IPS-18a (cell line): ENCODE measurements around the gene ARL11.

Source experiments
- H3K27ac ChIP-seq: one replicate; pipeline ENCODE4 v1.5.1; 2013; ENCODE audit warnings: low read length
- H3K27me3 ChIP-seq: one replicate; pipeline ENCODE4 v1.6.1; 2013; ENCODE audit warnings: mild to moderate bottlenecking, low read length; ENCODE audit not compliant: control insufficient read depth, insufficient read depth
- H3K36me3 ChIP-seq: one replicate; pipeline ENCODE4 v1.6.1; 2013; ENCODE audit warnings: low read depth, low read length; ENCODE audit not compliant: control insufficient read depth
- H3K4me1 ChIP-seq: one replicate; pipeline ENCODE4 v1.6.1; 2013; ENCODE audit warnings: low read depth, low read length; ENCODE audit not compliant: control insufficient read depth
- H3K4me3 ChIP-seq: one replicate; pipeline ENCODE4 v1.5.1; 2013; ENCODE audit warnings: low read length
- H3K9ac ChIP-seq: one replicate; pipeline ENCODE4 v1.6.1; 2013; ENCODE audit warnings: mild to moderate bottlenecking, low read length, moderate library complexity
- H3K9me3 ChIP-seq: one replicate; pipeline ENCODE4 v1.6.1; 2013; ENCODE audit warnings: low read depth, low read length; ENCODE audit not compliant: control insufficient read depth

The ARL11 gene

DNA sequence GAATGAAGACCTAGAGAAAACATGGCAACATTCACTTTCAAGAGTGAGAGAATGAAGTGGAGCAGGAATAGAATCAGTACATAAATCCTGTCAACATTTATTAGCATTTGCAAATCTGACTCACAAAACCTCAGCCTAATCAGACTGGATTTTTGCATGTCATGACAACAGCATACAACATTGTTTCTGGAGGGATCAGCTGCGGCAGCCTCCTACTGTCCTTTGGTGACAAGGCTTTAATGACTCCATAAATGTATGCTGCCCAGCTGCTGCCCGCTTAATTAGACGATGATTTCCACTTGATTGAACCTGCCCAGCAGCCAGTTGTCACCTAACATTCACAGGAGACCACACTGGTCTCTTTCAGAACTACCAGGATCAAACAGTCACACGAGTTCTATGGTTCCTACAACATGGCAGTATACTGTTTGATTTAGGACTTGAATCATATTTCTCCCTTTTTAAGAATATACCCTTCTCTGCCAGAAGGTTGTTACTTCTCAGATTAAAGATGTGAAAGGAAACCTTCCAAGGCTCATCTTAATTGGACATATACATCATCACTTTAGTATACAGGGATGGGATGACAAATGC lies 53.6 kb downstream of the ARL11 start:
- Histone ChIP-seq H3K27me3 (no peaks in the 10 kb centered on the region), H3K27ac (no peak overlapping the region), H3K9me3 (peaks cover 4% of the 10 kb centered on the region), H3K4me1 (no peaks in the 10 kb centered on the region), H3K4me3 (no peak overlapping the region), H3K9ac (no peak overlapping the region), H3K36me3 (peaks cover 10% of the 10 kb centered on the region)
